ENCODE data around the gene ANKRD12. TPM values are rescaled to one million over a fixed set of nuclear protein-coding genes. Genes with fewer than 3 reads are reported as not detected.

The ANKRD12 gene
- total RNA-seq, 1 experiment from 2014 or later, result 30.7 TPM

GRCh38 chr18:9178557-9178956 lies 42.0 kb downstream of the ANKRD12 start:
- POLR2A ChIA-PET, result no interaction called here
- DNase-seq (ENCODE audit: low read depth, low spot score) (no peak), ATAC-seq (no peak)
- H3K36me3 ChIP-seq (ENCODE audit: control insufficient read depth, insufficient read depth, low read length), result no peaks in the 10 kb centered on the region; the same call in 1 of the 2 replicates
- H3K4me1 ChIP-seq (ENCODE audit: control insufficient read depth, insufficient read depth, low read length), result peaks cover 6% of the 10 kb centered on the region; the same call in 1 of the 2 replicates
- TF ChIP-seq TCF7L2 (IDR thresholded peaks at IDR 0.05; ENCODE audit: low read depth, low read length), result no peak
- no peak for TF ChIP-seq POLR2AphosphoS5 (IDR thresholded peaks at IDR 0.05; ENCODE audit: low read depth, low read length)
- TF ChIP-seq CTCF (IDR thresholded peaks at IDR 0.05), result no peak
- no peak for TF ChIP-seq REST (IDR thresholded peaks at IDR 0.05; ENCODE audit: insufficient read depth in 1 of 2, low read depth in 2 of 2, low read length in 1 of 2)
- no peak for TF ChIP-seq SIN3A (IDR thresholded peaks at IDR 0.05; ENCODE audit: borderline replicate concordance, insufficient read depth, low read depth, low read length)
- CTCF ChIA-PET, result no interaction called here
- in situ Hi-C loops (cut with HindIII; ENCODE audit: low pct_unique_long_range_greater_than_20kb, low sequenced_read_pairs), result no loop called here
- H3K4me3 ChIP-seq (ENCODE audit: low read depth in 2 of 2, low read length in 2 of 2), result no peak overlapping the region
- intact Hi-C loops (cut with micrococcal nuclease; ENCODE audit: unreplicated experiment), result no loop called here
- no peaks in the 10 kb centered on the region for H3K9me3 ChIP-seq (ENCODE audit: control insufficient read depth, insufficient read depth, low read depth, low read length)
- no peak overlapping the region for H3K27ac ChIP-seq (ENCODE audit: low read length)
- H3K27me3 ChIP-seq (ENCODE audit: control insufficient read depth, insufficient read depth, low read length), result no peaks in the 10 kb centered on the region
- BruUV-seq (replicated peaks), result no TSS peak

- Histone ChIP-seq H3K27me3 (ENCODE audit: control insufficient read depth, insufficient read depth, low read length) (no peaks in the 10 kb centered on the region), H3K4me1 (ENCODE audit: control insufficient read depth, insufficient read depth, low read length) (peaks cover 3% of the 10 kb centered on the region; the same call in 1 of the 2 replicates), H3K4me3 (ENCODE audit: low read depth in 2 of 2, low read length in 2 of 2) (no peak overlapping the region), H3K36me3 (ENCODE audit: control insufficient read depth, insufficient read depth, low read length) (no peaks in the 10 kb centered on the region; the same call in 1 of the 2 replicates), H3K27ac (ENCODE audit: low read length) (no peak overlapping the region), H3K9me3 (ENCODE audit: control insufficient read depth, insufficient read depth, low read depth, low read length) (no peaks in the 10 kb centered on the region)
- intact Hi-C loops (cut with micrococcal nuclease; ENCODE audit: unreplicated experiment), result no loop called here
- TF ChIP-seq CTCF (IDR thresholded peaks at IDR 0.05) (no peak), SIN3A (IDR thresholded peaks at IDR 0.05; ENCODE audit: borderline replicate concordance, insufficient read depth, low read depth, low read length) (no peak), POLR2AphosphoS5 (IDR thresholded peaks at IDR 0.05; ENCODE audit: low read depth, low read length) (no peak), REST (IDR thresholded peaks at IDR 0.05; ENCODE audit: insufficient read depth in 1 of 2, low read depth in 2 of 2, low read length in 1 of 2) (no peak), TCF7L2 (IDR thresholded peaks at IDR 0.05; ENCODE audit: low read depth, low read length) (no peak)
- ATAC-seq, result no peak
- ChIA-PET POLR2A (no interaction called here), CTCF (no interaction called here)
- BruUV-seq (replicated peaks), result no TSS peak
- DNase-seq (ENCODE audit: low read depth, low spot score), result no peak
- in situ Hi-C loops (cut with HindIII; ENCODE audit: low pct_unique_long_range_greater_than_20kb, low sequenced_read_pairs), result no loop called here
Measured at GRCh38 chr18:9181275-9181674, 44.7 kb downstream of the ANKRD12 start.
